Endothelial cell of umbilical vein (primary cell): Measurements from ENCODE around the gene C1RL.

Experiments
- CTCF ChIP-seq, 2 donors: IDR thresholded peaks; 1 replicate in 1 of 2; 2 replicates in 1 of 2; pipeline ENCODE4 v1.5.1; 2011; ENCODE audit warnings: low read length in 2 of 2, mild to moderate bottlenecking in 2 of 2, moderate library complexity in 2 of 2, control low read depth in 1 of 2, inconsistent platforms in 1 of 2, low read depth in 1 of 2; ENCODE audit not compliant: insufficient read depth in 1 of 2; ENCODE audit errors: extremely low read depth in 1 of 2
- EZH2 ChIP-seq: IDR thresholded peaks from 2 replicates; pipeline ENCODE4 v1.6.1; 2012; ENCODE audit warnings: borderline replicate concordance, low read depth, mild to moderate bottlenecking, moderate library complexity, low read length, inconsistent platforms; ENCODE audit not compliant: severe bottlenecking

DNA sequence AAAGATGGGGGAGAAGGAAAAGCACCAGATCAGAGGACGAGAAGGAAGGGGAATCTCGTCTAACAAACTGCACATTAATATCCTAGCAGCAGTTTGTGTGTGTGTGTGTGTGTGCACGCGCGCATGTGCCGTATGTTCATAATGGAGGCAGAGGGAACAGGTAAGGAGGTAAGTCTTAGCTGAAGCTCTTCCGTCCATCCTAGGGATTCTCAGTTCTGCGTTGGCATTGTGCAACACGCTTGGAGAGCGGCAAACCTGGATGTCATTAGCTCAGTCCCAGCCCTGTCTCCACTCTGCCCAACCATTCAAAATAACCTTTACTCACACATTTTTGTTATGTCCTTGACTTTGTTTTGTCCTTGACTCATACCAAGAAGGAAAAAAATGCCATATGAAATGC, 15.1 kb downstream of the C1RL start:
- TF ChIP-seq EZH2, result no peak
- TF ChIP-seq CTCF (IDR thresholded peaks at IDR 0.05; ENCODE audit: extremely low read depth in 1 of 2, insufficient read depth in 1 of 2, low read depth in 1 of 2, low read length in 2 of 2), result no peak
